ENCODE data around the gene IL4R. TPM values are rescaled to one million over a fixed set of nuclear protein-coding genes. Genes with fewer than 3 reads are reported as not detected.

IL4R gene
- total RNA-seq, 1 donor from 2014 or later = 202 TPM

DNA sequence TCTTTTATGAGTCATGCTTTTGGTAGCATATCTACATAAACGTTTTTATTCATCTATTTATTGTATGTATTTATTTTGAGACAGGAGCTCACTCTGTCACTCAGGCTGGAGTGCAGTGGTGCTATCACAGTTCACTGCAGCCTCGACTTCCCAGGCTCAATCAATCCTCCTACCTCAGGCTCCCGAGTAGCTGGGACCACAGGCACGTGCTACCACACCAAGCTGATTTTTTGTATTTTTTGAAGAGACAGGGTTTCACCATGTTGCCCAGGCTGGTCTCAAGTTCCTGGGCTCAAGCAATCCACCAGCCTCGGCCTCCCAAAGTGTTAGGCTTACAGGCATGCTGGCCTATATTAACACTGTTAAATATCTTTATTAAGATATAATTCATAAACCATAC is 20.4 kb upstream of the IL4R start:
- intact Hi-C loops (cut with micrococcal nuclease) = no loop called here
- POLR2A ChIA-PET = no interaction called here
- CTCF ChIA-PET = no interaction called here

DNA sequence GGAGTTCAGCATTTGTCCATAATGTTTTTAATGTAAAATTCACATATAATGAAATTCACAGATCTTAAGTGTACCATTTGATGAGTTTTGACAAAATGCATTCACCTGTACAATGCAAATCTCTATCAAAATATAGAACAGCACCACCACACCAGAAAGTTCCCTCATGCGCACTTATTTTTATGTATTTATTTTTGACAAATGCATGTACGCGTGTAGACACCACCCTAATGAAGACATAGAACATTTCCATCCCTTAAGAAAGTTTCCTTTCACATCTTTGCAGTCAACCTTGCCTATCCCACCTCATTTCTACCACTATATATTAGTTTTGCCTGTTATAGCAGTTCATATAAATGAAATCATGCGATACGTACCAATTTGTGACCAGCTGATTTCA is 15.6 kb upstream of the IL4R start:
- peak; percentile 33 for ATAC-seq (ENCODE audit: low read depth)
- peaks cover 77% of the 10 kb centered on the region for H3K4me1 Mint-ChIP-seq
- TF ChIP-seq, protein P1, sequence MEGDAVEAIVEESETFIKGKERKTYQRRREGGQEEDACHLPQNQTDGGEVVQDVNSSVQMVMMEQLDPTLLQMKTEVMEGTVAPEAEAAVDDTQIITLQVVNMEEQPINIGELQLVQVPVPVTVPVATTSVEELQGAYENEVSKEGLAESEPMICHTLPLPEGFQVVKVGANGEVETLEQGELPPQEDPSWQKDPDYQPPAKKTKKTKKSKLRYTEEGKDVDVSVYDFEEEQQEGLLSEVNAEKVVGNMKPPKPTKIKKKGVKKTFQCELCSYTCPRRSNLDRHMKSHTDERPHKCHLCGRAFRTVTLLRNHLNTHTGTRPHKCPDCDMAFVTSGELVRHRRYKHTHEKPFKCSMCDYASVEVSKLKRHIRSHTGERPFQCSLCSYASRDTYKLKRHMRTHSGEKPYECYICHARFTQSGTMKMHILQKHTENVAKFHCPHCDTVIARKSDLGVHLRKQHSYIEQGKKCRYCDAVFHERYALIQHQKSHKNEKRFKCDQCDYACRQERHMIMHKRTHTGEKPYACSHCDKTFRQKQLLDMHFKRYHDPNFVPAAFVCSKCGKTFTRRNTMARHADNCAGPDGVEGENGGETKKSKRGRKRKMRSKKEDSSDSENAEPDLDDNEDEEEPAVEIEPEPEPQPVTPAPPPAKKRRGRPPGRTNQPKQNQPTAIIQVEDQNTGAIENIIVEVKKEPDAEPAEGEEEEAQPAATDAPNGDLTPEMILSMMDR (IDR thresholded peaks at IDR 0.05) = no peak
- peak overlapping the region; percentile 51 for H3K4me3 Mint-ChIP-seq
- H3K36me3 Mint-ChIP-seq (ENCODE audit: low read depth) = no peaks in the 10 kb centered on the region
- ChIA-PET POLR2A (interaction anchor here (0.7 to 2.5 kb wide), 8 partner anchors 13 to 63 kb away, joined by 3 to 12 read pairs (median 6); no protein-coding TSS in a partner anchor), CTCF (interaction anchor here (0.7 to 1.3 kb wide), 3 partner anchors 24 to 118 kb away, joined by 3 to 5 read pairs (median 3); no protein-coding TSS in a partner anchor)
- intact Hi-C loops (cut with micrococcal nuclease) = loop anchor here (2.0 kb wide), 1 partner anchor 15 kb away; the partner anchor contains the start of gene IL4R
- no peaks in the 10 kb centered on the region for H3K9me3 Mint-ChIP-seq
- DNase-seq = no peak
- no peaks in the 10 kb centered on the region for H3K27me3 Mint-ChIP-seq
- H3K27ac Mint-ChIP-seq = peak overlapping the region; percentile 84

More for the DNA sequence above, 20.4 kb upstream of the IL4R start:
- Mint-ChIP-seq H3K4me3 (no peak overlapping the region), H3K27ac (no peak overlapping the region), H3K36me3 (ENCODE audit: low read depth) (no peaks in the 10 kb centered on the region), H3K27me3 (no peaks in the 10 kb centered on the region), H3K4me1 (peaks cover 47% of the 10 kb centered on the region), H3K9me3 (no peaks in the 10 kb centered on the region)
- DNase-seq (no peak), ATAC-seq (ENCODE audit: low read depth) (no peak)
- TF ChIP-seq, protein P1 (IDR thresholded peaks at IDR 0.05) = no peak

DNA sequence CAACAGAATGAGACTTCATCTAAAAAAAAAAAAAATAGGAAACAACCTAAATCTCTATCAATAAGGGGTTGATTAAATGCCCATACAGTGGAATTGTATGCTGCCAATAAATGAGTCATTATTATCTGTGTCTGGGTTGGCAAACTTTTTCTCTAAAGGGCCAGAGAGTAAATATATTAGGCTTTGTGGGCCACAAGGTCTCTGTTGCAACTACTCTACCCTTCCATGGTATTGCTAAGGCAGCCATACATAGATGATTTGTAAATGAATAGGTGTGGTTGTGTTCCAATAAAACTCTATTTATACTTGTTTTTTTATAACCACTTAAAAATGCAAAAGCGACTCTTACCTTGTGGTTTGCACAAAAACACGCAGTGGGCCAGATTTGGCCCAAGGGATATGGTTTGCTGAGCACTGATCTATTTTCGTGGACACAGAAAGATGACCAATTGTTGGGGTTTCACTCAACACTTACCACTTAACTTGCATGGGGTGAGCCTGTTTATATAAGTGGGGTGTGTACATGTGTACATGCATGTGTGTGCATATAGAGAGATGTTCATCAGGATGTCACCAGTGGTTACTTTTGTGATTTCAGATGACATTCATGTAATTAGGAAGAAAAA is 12.4 kb upstream of the IL4R start:
- ATAC-seq (ENCODE audit: low read depth) (no peak), DNase-seq (no peak)
- H3K4me3 Mint-ChIP-seq = no peak overlapping the region
- H3K27me3 Mint-ChIP-seq = no peaks in the 10 kb centered on the region
- ChIA-PET CTCF (interaction anchor here (1.4 kb wide), 1 partner anchor 122 kb away, joined by 3 read pairs; no protein-coding TSS in a partner anchor), POLR2A (interaction anchor here (0.6 to 1.3 kb wide), 3 partner anchors 17 to 155 kb away, joined by 3 to 6 read pairs (median 4); no protein-coding TSS in a partner anchor)
- intact Hi-C loops (cut with micrococcal nuclease) = loop anchor here (2.0 kb wide), 1 partner anchor 15 kb away; no protein-coding TSS in a partner anchor
- H3K9me3 Mint-ChIP-seq = peaks cover 6% of the 10 kb centered on the region
- TF ChIP-seq, protein P1 (IDR thresholded peaks at IDR 0.05) = no peak
- H3K27ac Mint-ChIP-seq = peak overlapping the region; percentile 42
- peaks cover 88% of the 10 kb centered on the region for H3K4me1 Mint-ChIP-seq
- no peaks in the 10 kb centered on the region for H3K36me3 Mint-ChIP-seq (ENCODE audit: low read depth)

DNA sequence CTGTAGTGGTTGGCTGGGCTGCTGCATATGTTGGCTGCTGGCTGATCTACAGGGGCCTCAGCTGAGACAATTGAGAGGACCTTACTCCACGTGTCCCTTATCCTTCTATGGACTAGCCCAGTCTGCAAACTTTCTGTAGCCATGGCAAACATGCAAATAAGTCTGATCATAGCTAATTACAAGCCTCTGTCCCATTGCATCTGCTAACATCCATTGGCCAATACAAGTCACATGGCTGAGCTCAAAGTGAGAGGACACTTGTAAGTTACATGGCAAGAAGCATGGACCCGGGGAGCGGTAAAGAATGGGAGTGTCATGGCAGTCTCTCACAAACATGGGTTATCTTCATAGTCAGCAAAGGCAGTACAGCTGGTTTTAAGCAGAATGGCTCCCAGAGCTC is 11.6 kb upstream of the IL4R start:
- intact Hi-C loops (cut with micrococcal nuclease) = no loop called here
- Mint-ChIP-seq H3K27me3 (no peaks in the 10 kb centered on the region), H3K4me1 (peaks cover 80% of the 10 kb centered on the region), H3K27ac (peak overlapping the region; percentile 51), H3K9me3 (peaks cover 6% of the 10 kb centered on the region), H3K4me3 (no peak overlapping the region), H3K36me3 (ENCODE audit: low read depth) (no peaks in the 10 kb centered on the region)
- ChIA-PET CTCF (interaction anchor here (0.6 to 1.4 kb wide), 3 partner anchors 21 to 123 kb away, joined by 3 read pairs; no protein-coding TSS in a partner anchor), POLR2A (interaction anchor here (0.6 to 1.3 kb wide), 8 partner anchors 11 to 154 kb away, joined by 3 to 6 read pairs (median 4); no protein-coding TSS in a partner anchor)
- DNase-seq (no peak), ATAC-seq (ENCODE audit: low read depth) (peak; percentile 36)
- TF ChIP-seq, protein P1 (IDR thresholded peaks at IDR 0.05) = no peak

All from activated B cell treated with CpG ODN at 0.5 μM for 24 hours (primary cell).